NCI-H128 (cell line): Measurements from ENCODE around the gene NFATC2.

ENCODE experiments used
- DNase-seq: peaks from one replicate; lab custom pipeline; 2025; ENCODE audit not compliant: unreplicated experiment; lab: John Stamatoyannopoulos, UW

NFATC2 gene

DNA sequence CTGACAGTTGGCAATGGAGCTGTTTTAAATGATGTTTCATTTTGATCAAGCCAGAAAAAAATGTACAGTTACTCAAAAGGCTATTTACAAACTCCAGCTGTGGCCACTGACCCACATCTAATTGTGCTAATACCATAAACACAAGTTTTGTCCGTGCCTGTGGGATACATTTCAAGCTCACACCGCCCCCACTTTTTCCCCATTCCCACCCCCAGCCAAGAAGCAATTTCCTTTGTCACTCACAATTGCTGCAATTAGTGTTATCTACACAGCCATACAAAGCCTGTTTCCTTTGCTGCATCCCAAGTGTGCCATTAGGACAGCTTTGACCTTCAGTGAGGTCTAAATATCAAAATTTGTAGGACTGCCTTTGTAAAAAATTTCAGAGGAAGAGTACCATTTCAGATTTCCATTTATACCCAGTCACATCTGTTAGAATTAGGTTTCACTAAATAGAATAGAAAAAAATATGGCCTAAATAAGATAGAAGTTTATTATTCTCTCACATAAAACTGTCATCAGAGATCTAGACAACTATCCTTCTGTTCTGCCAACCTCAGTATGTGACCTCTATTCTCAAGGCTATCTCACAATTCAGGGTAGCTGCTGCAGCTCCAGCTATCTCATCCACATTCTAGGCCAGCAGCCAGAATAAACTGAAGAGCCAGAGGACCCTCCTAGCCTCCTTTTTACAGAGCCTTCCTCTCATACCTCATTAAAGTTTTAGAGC is 202.6 kb downstream of the NFATC2 start:
- no peak for DNase-seq

DNA sequence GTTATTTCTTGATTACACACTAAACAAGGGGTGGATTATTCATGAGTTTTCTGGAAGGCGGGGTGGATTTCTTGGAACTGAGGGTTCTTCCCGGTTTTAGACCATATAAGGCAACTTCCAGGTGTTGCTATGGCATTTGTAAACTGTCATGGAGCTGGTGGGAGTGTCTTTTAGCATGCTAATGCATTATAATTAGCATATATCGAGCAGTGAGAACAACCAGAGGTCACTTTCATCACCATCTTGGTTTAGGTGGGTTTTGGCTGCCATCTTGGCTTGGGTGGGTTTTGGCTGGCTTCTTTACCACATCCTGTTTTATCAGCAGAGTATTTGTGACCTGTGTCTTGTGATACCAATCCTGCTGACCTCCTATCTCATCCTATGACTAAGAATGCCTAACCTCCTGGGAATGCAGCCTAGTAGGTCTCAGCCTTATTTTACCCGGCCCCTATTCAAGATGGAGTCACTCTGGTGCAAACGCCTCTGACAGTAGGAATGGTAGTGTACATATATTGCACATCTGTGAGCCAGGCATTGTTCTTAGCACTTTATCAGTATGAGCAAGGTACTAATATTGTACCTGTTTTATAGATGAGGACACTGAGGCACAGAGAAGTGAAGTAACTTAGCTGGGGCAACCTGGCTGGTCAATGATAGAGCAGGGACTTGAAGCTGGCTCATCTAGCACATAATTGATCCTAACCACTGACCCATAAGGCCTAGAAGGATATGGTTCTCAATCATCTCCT is 203.7 kb downstream of the NFATC2 start:
- no peak for DNase-seq

DNA sequence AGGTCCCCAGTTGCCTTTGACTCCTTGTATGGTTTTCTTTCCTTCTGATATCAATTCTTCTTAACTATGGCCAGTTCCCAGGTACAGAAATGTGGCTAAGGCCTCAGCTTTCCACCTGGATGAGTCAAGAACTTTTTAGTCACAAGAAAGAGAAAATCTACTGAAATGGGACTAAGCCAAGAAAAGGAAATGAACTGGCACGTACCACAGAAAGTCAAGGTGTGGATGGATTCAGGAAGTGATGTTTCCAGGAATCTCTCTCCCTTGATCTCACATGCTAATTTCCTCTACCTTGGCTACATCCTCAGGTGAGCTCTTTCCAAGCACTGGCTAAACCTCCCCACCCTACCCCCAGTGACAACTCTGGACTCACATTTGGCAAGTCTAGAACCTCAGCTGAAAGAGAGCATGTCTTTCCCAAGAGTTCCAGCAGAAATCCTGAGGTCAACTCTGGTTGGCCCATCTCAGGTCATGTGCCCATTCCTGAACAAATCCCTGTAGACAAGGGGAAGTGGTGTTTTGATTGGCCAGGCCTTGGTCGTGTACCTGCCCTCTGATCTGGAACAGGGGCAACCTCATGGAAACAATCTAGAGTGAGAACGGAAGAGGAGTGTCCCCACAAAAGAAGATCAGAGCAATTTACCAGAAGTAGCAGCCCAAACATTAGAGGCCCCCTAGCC is 205.3 kb downstream of the NFATC2 start:
- DNase-seq = no peak
